Measurements from ENCODE around the gene NT5M. TPM values are rescaled to one million over a fixed set of nuclear protein-coding genes. Genes with fewer than 3 reads are reported as not detected.

Gene NT5M
- total RNA-seq, 1 experiment from 2014 or later = 10.2 TPM

GRCh38 chr17:17256316-17256715 lies 46.9 kb upstream of the NT5M start:
- no peak overlapping the region for H2AFZ ChIP-seq (ENCODE audit: low read depth, low read length, poor library complexity, severe bottlenecking)
- H3K79me2 ChIP-seq (ENCODE audit: insufficient read depth, low read length) = peaks cover 3% of the 10 kb centered on the region; the same call in 1 of the 2 replicates
- peaks cover 46 to 61% of the 10 kb centered on the region in 2 experiments; a peak in 3 of 4 replicates for H3K36me3 ChIP-seq (ENCODE audit: control insufficient read depth in 1 of 2, insufficient read depth in 2 of 2, low read length in 2 of 2)
- no peak overlapping the region for H3K4me2 ChIP-seq (ENCODE audit: low read length)
- no peaks in the 10 kb centered on the region for H3K27me3 ChIP-seq (ENCODE audit: insufficient read depth, low read length)
- ChIA-PET CTCF (interaction anchor here (0.8 kb wide), 1 partner anchor 13 kb away, joined by 3 read pairs; no protein-coding TSS in a partner anchor), POLR2A (no interaction called here), RAD21 (ENCODE audit: low non-redundant PET in 1 of 2, low total read pairs in 2 of 2, uncharacterized antibody in 2 of 2, unreplicated experiment in 2 of 2) (no interaction called here)
- no peaks in the 10 kb centered on the region for H3K9me2 ChIP-seq (ENCODE audit: insufficient read depth)
- no peak for ATAC-seq
- DNase-seq (ENCODE audit: low read depth, low spot score) = no peak
- H3K4me3 ChIP-seq (replicated peaks in 1 of 2; ENCODE audit: low read depth in 1 of 2, low read length in 2 of 2) = no peak overlapping the region
- no peak overlapping the region for H3K27ac ChIP-seq (ENCODE audit: low read depth, low read length)
- no peaks in the 10 kb centered on the region for H3K4me1 ChIP-seq (ENCODE audit: control insufficient read depth in 1 of 2, insufficient read depth in 2 of 2, low read length in 2 of 2)
- no peak for TF ChIP-seq POLR2AphosphoS5 (IDR thresholded peaks at IDR 0.05; ENCODE audit: low read depth, low read length)
- no peak for TF ChIP-seq SRF (IDR thresholded peaks at IDR 0.05; ENCODE audit: low read depth)
- TF ChIP-seq SIN3A (IDR thresholded peaks at IDR 0.05; ENCODE audit: low read depth) = no peak
- TF ChIP-seq CTCF (IDR thresholded peaks at IDR 0.05 in 2 of 3, conservative IDR thresholded peaks at IDR 0.05 in 1 of 3; ENCODE audit: borderline replicate concordance in 1 of 3, insufficient read depth in 1 of 3, low read depth in 2 of 3, low read length in 2 of 3) = no peak
- no peak for TF ChIP-seq ZNF274 (IDR thresholded peaks at IDR 0.05; ENCODE audit: low read depth, low read length)
- no peak for TF ChIP-seq EZH2phosphoT487 (IDR thresholded peaks at IDR 0.05; ENCODE audit: borderline replicate concordance)
- no peak for TF ChIP-seq TCF7L2 (IDR thresholded peaks at IDR 0.05; ENCODE audit: borderline replicate concordance, extremely low read depth, insufficient read depth, insufficient read length)
- TF ChIP-seq, protein P1, sequence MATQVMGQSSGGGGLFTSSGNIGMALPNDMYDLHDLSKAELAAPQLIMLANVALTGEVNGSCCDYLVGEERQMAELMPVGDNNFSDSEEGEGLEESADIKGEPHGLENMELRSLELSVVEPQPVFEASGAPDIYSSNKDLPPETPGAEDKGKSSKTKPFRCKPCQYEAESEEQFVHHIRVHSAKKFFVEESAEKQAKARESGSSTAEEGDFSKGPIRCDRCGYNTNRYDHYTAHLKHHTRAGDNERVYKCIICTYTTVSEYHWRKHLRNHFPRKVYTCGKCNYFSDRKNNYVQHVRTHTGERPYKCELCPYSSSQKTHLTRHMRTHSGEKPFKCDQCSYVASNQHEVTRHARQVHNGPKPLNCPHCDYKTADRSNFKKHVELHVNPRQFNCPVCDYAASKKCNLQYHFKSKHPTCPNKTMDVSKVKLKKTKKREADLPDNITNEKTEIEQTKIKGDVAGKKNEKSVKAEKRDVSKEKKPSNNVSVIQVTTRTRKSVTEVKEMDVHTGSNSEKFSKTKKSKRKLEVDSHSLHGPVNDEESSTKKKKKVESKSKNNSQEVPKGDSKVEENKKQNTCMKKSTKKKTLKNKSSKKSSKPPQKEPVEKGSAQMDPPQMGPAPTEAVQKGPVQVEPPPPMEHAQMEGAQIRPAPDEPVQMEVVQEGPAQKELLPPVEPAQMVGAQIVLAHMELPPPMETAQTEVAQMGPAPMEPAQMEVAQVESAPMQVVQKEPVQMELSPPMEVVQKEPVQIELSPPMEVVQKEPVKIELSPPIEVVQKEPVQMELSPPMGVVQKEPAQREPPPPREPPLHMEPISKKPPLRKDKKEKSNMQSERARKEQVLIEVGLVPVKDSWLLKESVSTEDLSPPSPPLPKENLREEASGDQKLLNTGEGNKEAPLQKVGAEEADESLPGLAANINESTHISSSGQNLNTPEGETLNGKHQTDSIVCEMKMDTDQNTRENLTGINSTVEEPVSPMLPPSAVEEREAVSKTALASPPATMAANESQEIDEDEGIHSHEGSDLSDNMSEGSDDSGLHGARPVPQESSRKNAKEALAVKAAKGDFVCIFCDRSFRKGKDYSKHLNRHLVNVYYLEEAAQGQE (IDR thresholded peaks at IDR 0.05; ENCODE audit: low read depth) = no peak
- TF ChIP-seq ELF1 (IDR thresholded peaks at IDR 0.05; ENCODE audit: borderline replicate concordance, low read depth) = no peak
- TF ChIP-seq POLR2A (IDR thresholded peaks at IDR 0.05; ENCODE audit: borderline replicate concordance, extremely low read depth, insufficient read depth, insufficient read length) = no peak
- TF ChIP-seq MAX (IDR thresholded peaks at IDR 0.05) = no peak
- no peak for TF ChIP-seq RAD21 (IDR thresholded peaks at IDR 0.05; ENCODE audit: low read depth)
- TF ChIP-seq CBX3 (IDR thresholded peaks at IDR 0.05; ENCODE audit: low read depth) = no peak
- TF ChIP-seq, protein P2, sequence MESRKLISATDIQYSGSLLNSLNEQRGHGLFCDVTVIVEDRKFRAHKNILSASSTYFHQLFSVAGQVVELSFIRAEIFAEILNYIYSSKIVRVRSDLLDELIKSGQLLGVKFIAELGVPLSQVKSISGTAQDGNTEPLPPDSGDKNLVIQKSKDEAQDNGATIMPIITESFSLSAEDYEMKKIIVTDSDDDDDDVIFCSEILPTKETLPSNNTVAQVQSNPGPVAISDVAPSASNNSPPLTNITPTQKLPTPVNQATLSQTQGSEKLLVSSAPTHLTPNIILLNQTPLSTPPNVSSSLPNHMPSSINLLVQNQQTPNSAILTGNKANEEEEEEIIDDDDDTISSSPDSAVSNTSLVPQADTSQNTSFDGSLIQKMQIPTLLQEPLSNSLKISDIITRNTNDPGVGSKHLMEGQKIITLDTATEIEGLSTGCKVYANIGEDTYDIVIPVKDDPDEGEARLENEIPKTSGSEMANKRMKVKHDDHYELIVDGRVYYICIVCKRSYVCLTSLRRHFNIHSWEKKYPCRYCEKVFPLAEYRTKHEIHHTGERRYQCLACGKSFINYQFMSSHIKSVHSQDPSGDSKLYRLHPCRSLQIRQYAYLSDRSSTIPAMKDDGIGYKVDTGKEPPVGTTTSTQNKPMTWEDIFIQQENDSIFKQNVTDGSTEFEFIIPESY (IDR thresholded peaks at IDR 0.05; ENCODE audit: extremely low read depth, insufficient replicate concordance, low read length) = no peak
- TF ChIP-seq SP1 (IDR thresholded peaks at IDR 0.05; ENCODE audit: low read depth) = no peak
- TF ChIP-seq ZFX (IDR thresholded peaks at IDR 0.05) = no peak
- BruUV-seq (replicated peaks) = no TSS peak
- H4K20me1 ChIP-seq (ENCODE audit: insufficient read depth) = no peaks in the 10 kb centered on the region
- intact Hi-C loops (cut with micrococcal nuclease) = no loop called here
- no peaks in the 10 kb centered on the region for H3K9me3 ChIP-seq (ENCODE audit: control insufficient read depth in 1 of 2, insufficient read depth in 1 of 2, low read depth in 1 of 2, low read length in 2 of 2)
- H3K9ac ChIP-seq (ENCODE audit: low read length) = no peak overlapping the region
